GM19025 (cell line): ENCODE data around the gene HOXC13.

Experiments used
- ATAC-seq: cut with Tn5 transposase; IDR thresholded peaks from one replicate; pipeline ENCODE4 v1.9.1; 2021; ENCODE audit warnings: mild to moderate bottlenecking, low read depth, moderate library complexity; ENCODE audit not compliant: unreplicated experiment

The HOXC13 gene

DNA sequence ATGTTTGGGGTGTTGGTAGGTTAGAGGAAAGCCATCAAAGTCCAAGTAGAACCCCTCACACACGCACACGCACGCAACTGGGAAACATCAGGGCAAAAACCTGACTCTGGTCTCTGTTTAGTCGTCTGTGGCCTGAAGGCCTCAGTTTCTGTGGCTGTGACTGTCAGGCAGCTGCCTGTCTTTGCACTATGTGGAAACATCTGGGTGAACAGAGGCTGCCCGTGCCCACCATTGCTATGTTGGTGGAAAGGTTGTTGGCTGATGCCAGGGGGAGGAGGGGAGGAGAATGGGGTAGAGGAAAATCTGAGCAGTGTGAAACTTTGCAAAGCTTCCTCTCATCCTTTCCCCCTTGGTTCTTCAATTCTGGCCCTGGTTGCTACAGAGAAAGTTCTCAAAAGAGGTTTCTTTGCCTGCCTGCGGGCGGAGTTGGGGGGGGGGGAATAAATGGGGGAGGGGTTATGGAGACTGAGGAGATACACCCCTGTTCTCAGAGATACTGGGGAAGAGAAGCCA lies 53.8 kb downstream of the HOXC13 start:
- no peak for ATAC-seq

DNA sequence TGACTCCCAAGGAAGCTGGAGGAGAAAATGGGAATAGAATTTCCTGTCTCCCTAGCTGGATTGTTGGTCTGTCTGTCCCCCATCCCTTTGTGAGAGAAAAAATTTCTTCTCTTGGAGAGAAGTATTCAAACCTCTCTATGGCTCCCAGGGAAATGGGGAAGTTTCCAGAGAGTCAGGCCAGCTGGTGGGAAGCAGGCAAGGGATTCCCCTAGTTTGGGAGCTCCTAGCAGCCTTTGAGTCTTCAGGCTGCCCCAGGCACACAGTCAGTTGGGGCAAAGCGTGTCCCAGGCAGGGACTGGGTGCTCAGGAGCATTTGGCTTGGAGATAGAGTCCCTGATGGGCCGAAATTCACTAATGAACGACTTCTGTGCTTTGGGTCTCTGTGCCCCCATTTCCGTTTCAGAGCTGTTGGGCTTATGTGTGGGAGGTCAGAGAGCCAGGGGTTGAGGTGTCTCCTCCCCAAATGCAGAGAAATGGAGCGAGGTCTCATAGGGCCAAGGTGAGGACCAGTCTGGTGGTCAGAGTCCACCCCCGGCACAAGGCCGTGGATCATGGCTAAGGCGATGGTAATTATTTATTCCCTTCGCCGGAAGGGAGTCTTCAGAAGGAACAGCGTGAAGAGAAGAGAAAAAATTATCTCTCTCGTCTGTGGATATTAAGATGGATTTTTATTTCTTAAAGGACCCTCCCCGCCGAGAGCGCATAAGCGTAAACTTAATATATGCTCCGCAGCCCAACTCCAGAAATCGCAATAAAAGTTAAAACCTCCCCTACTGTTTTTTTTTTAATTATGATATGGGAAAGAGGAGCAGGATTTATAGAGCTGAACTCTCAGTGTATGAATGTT lies 54.8 kb downstream of the HOXC13 start:
- no peak for ATAC-seq

DNA sequence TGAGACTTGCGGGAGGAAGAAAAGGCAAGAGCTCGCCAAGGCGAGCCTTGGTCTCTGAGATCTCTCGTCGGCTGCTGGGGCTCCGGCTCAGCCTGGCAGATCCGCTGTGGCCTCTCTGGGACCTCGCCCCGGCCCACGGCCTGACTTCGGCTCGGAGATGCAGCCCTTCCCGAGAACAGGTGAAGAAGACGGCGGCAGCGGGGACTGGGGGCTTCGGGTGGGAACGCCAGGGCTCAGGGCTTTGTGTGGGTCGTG lies 55.3 kb downstream of the HOXC13 start:
- ATAC-seq, result no peak

DNA sequence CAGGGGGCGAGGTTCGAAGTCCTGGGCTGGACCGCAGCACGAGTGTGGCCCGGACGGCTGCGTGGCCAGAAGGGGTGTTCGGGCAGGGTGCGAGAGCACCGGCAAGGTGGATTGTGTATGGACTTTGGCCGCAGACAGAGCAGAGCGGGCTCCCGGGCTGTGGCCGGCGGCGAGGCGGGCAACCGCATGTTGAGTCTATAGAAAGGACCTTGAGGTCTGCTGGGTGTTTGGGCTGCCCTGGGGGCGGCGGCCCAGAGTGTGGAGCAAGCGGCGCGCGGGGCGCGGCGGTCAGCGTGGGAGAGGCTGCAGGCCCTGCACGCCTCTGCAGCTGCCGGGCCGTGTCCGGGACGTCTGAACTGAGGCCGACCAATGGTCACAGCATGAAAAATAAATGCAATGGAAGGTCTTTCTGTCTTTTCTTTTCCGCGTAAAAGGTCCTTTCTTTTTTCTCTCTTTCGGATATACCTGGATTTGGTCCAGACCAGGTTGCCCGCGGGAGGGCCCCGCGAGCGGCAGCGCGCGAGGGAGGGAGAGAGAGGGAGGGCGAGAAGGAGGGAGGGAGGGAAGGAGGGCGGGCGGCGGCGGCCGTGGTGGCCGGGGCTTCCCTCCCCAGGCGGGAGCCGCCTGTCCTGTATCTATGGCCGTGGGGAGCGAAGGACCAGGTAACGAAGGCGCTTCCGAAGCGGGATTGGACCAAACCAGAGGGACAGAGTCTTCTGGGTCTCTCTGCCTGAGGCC lies 55.8 kb downstream of the HOXC13 start:
- ATAC-seq, result no peak

- ATAC-seq, result no peak
Observed at GRCh38 chr12:53995002-53995377, 56.4 kb downstream of the HOXC13 start.

- no peak for ATAC-seq
Observed at GRCh38 chr12:53995378-53996239, 57.0 kb downstream of the HOXC13 start.
